HL-60 (cell line): ENCODE results near the gene EXOC2.

Experiments
- DNase-seq, 2 experiments: peaks; one replicate each; pipeline ENCODE4 v3.0.0-alpha.2; 2010 to 2020; ENCODE audit warnings: low read depth in 1 of 2, low spot score in 1 of 2
- H3K27ac ChIP-seq: fragments of 250-450 bp; sonication (Bioruptor Pico); replicated peaks from 2 replicates; pipeline ENCODE4 v1.5.1; 2020; ENCODE audit warnings: mild to moderate bottlenecking, moderate library complexity
- H3K27me3 ChIP-seq: fragments of 250-450 bp; sonication (Bioruptor Pico); 2 replicates; pipeline ENCODE4 v1.5.1; 2021; ENCODE audit warnings: mild to moderate bottlenecking, moderate library complexity; ENCODE audit not compliant: insufficient read depth, poor library complexity, severe bottlenecking
- H3K4me3 ChIP-seq: replicated peaks from 2 replicates; pipeline ENCODE4 v1.5.1; 2011; ENCODE audit warnings: mild to moderate bottlenecking, control low read depth, low read length; ENCODE audit not compliant: insufficient read depth
- CTCF ChIP-seq: IDR thresholded peaks from one replicate; pipeline ENCODE4 v1.5.1; 2011; ENCODE audit warnings: low read length, control low read depth, inconsistent platforms; ENCODE audit not compliant: insufficient read depth
- GABPA ChIP-seq: IDR thresholded peaks from 2 replicates; pipeline ENCODE4 v1.6.1; 2012; ENCODE audit warnings: low read depth
- POLR2AphosphoS5 ChIP-seq: IDR thresholded peaks from 2 replicates; pipeline ENCODE4 v1.6.1; 2012; ENCODE audit warnings: low read depth
- SPI1 ChIP-seq: IDR thresholded peaks from 2 replicates; pipeline ENCODE4 v1.6.1; 2012; ENCODE audit warnings: low read depth, mild to moderate bottlenecking, borderline replicate concordance
- TF ChIP-seq, protein P1 (sequence below): IDR thresholded peaks from 2 replicates; pipeline ENCODE4 v1.6.1; 2012; ENCODE audit warnings: low read depth; ENCODE audit not compliant: insufficient replicate concordance

Gene EXOC2

GRCh38 chr6:617456-618100 is 75.4 kb downstream of the EXOC2 start:
- TF ChIP-seq SPI1: no peak
- TF ChIP-seq GABPA: no peak
- no peak for TF ChIP-seq POLR2AphosphoS5
- TF ChIP-seq, protein P1, sequence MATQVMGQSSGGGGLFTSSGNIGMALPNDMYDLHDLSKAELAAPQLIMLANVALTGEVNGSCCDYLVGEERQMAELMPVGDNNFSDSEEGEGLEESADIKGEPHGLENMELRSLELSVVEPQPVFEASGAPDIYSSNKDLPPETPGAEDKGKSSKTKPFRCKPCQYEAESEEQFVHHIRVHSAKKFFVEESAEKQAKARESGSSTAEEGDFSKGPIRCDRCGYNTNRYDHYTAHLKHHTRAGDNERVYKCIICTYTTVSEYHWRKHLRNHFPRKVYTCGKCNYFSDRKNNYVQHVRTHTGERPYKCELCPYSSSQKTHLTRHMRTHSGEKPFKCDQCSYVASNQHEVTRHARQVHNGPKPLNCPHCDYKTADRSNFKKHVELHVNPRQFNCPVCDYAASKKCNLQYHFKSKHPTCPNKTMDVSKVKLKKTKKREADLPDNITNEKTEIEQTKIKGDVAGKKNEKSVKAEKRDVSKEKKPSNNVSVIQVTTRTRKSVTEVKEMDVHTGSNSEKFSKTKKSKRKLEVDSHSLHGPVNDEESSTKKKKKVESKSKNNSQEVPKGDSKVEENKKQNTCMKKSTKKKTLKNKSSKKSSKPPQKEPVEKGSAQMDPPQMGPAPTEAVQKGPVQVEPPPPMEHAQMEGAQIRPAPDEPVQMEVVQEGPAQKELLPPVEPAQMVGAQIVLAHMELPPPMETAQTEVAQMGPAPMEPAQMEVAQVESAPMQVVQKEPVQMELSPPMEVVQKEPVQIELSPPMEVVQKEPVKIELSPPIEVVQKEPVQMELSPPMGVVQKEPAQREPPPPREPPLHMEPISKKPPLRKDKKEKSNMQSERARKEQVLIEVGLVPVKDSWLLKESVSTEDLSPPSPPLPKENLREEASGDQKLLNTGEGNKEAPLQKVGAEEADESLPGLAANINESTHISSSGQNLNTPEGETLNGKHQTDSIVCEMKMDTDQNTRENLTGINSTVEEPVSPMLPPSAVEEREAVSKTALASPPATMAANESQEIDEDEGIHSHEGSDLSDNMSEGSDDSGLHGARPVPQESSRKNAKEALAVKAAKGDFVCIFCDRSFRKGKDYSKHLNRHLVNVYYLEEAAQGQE: no peak
- TF ChIP-seq CTCF: no peak
- Histone ChIP-seq H3K27me3 (no peaks in the 10 kb centered on the region), H3K27ac (no peak overlapping the region), H3K4me3 (no peak overlapping the region)
- no peak for DNase-seq

DNA sequence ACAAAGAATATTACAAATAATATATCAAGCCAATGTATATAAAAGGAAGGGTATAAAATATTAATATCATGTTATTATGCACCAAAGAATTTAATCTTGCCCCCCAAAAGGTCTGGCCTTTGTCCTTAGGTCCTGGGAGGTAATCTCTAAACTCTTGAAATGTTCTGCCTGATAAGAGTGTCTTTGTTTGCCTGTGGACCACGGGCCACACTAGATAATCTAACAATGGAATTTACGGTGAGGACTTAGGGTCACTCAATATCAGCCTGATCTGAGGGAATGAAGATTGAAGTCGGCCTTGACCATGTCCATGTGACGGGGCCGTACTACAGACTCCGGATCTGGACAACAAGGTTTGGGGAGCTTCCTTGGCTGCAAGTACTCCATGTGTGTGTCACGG is 79.0 kb downstream of the EXOC2 start:
- Histone ChIP-seq H3K4me3 (no peak overlapping the region), H3K27me3 (no peaks in the 10 kb centered on the region), H3K27ac (no peak overlapping the region)
- TF ChIP-seq POLR2AphosphoS5: no peak
- no peak for TF ChIP-seq CTCF
- TF ChIP-seq SPI1: no peak
- TF ChIP-seq, protein P1: no peak
- TF ChIP-seq GABPA: no peak
- DNase-seq: no peak

DNA sequence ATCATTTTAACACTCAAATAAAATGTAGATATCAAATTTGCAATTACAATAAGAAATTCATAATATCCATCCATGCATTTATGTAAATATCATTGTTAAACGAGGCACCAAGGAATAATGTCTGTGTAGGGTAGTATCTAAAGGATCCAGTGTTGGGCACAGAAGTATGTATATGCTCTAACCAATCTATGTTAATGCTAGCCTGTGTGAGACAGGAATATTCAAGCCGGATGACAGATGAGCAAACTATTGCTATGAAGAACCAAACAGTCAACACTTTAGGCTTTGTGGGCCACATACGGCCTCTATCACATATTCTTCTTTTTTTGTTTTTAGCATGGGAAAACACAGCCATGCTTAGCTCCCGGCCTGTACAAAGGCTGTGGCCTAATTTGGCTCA is 81.0 kb downstream of the EXOC2 start:
- TF ChIP-seq SPI1 (no peak), POLR2AphosphoS5 (no peak), GABPA (no peak), CTCF (no peak)
- TF ChIP-seq, protein P1: no peak
- no peak for DNase-seq
- Histone ChIP-seq H3K27me3 (no peaks in the 10 kb centered on the region), H3K27ac (peak overlapping the region; percentile 45; the same call in 1 of the 2 replicates), H3K4me3 (no peak overlapping the region)
